B cell (primary cell): ENCODE data around the gene WBP2.

Experiments used
- CTCF ChIP-seq: fragments of 200-600 bp; IDR thresholded peaks from one replicate; pipeline ENCODE4 v1.8.0; 2022; ENCODE audit warnings: antibody characterized with exemption, mild to moderate bottlenecking
- EZH2 ChIP-seq: IDR thresholded peaks from 2 replicates; pipeline ENCODE4 v1.6.1; 2012; ENCODE audit warnings: borderline replicate concordance, low read depth, mild to moderate bottlenecking, moderate library complexity, low read length; ENCODE audit not compliant: insufficient read depth, poor library complexity, severe bottlenecking

- TF ChIP-seq EZH2 (no peak), CTCF (no peak)
Measured at GRCh38 chr17:75824666-75825065, 30.5 kb downstream of the WBP2 start.
